ENCODE measurements around the gene LHX2. TPM values are rescaled to one million over a fixed set of nuclear protein-coding genes. Genes with fewer than 3 reads are reported as not detected.

LHX2 gene
- total RNA-seq, 4 donors from 2014 or later = not detected

DNA sequence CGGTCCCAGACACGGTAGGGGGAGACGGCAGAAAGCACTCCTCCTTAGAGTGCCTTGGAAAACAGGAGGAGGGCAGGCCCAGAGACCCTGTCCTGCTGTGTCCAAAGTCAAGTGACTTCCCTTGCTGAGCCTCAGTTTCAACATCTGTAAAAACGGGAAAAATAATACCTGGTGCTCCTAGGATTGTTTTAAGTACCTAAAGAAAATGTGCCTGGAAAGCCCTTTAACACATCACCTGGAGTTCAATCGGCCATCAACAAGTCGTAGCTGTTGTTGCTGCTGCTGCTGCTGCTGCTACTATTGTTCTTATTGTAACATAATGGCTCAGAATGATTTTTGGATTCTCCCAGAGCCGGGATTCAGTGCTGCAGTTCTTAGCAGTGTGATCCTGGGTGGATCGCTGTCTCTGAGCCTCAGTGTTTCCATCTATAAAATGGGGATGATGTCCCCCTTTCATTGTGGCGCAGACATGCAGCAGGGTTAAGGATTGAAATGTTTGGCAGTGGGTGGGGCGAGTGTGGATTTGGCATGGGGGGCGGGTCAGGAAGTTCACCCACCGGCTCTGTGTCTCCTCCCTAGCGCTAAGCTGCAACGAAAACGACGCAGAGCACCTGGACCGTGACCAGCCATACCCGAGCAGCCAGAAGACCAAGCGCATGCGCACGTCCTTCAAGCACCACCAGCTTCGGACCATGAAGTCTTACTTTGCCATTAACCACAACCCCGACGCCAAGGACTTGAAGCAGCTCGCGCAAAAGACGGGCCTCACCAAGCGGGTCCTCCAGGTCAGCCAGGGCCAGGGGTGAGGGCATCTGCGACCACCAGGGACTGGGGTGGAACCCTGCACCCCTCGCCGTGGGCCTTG is 9.2 kb downstream of the LHX2 start:
- DNase-seq = peak; percentile 32 to 36
- H3K27me3 ChIP-seq = peaks cover 69% of the 10 kb centered on the region
- 9 to 13% methylated on average over 25 to 30 of the region's 31 CpGs for WGBS, 2 donors

DNA sequence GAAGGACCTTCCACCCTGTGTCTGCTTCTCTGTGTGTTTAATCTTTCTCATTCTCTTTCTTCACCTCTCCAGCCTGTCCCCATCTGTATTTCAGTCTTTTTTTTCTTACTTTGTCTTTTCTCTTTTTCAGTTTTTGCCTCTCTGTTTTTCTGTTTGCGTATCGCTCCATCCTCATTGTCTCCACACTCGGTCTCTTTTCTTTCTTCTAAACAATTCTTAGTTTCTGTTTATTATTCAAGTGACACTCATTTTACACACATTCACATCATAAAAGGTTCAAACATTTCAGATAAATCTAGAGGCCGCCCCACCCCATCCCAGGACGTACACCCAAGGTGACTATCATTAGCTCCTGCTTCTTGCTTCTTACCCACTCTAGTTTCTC is 9.8 kb downstream of the LHX2 start:
- intact Hi-C loops (cut with DNase I) = no loop called here
- WGBS, 2 donors = 23 to 26% methylated on average over 5 of the region's 5 CpGs

More for the DNA sequence above, 9.2 kb downstream of the LHX2 start:
- Histone ChIP-seq H3K4me3 (replicated peaks in 1 of 3) (no peak overlapping the region), H3K36me3 (no peaks in the 10 kb centered on the region), H3K27ac (no peak overlapping the region), H3K9me3 (no peaks in the 10 kb centered on the region), H3K4me1 (peaks cover 20 to 36% of the 10 kb centered on the region in 2 donors)
- TF ChIP-seq, protein P1, sequence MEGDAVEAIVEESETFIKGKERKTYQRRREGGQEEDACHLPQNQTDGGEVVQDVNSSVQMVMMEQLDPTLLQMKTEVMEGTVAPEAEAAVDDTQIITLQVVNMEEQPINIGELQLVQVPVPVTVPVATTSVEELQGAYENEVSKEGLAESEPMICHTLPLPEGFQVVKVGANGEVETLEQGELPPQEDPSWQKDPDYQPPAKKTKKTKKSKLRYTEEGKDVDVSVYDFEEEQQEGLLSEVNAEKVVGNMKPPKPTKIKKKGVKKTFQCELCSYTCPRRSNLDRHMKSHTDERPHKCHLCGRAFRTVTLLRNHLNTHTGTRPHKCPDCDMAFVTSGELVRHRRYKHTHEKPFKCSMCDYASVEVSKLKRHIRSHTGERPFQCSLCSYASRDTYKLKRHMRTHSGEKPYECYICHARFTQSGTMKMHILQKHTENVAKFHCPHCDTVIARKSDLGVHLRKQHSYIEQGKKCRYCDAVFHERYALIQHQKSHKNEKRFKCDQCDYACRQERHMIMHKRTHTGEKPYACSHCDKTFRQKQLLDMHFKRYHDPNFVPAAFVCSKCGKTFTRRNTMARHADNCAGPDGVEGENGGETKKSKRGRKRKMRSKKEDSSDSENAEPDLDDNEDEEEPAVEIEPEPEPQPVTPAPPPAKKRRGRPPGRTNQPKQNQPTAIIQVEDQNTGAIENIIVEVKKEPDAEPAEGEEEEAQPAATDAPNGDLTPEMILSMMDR (IDR thresholded peaks at IDR 0.05) = no peak
- TF ChIP-seq POLR2A (IDR thresholded peaks at IDR 0.05) = no peak
- intact Hi-C loops (cut with DNase I) = no loop called here

DNA sequence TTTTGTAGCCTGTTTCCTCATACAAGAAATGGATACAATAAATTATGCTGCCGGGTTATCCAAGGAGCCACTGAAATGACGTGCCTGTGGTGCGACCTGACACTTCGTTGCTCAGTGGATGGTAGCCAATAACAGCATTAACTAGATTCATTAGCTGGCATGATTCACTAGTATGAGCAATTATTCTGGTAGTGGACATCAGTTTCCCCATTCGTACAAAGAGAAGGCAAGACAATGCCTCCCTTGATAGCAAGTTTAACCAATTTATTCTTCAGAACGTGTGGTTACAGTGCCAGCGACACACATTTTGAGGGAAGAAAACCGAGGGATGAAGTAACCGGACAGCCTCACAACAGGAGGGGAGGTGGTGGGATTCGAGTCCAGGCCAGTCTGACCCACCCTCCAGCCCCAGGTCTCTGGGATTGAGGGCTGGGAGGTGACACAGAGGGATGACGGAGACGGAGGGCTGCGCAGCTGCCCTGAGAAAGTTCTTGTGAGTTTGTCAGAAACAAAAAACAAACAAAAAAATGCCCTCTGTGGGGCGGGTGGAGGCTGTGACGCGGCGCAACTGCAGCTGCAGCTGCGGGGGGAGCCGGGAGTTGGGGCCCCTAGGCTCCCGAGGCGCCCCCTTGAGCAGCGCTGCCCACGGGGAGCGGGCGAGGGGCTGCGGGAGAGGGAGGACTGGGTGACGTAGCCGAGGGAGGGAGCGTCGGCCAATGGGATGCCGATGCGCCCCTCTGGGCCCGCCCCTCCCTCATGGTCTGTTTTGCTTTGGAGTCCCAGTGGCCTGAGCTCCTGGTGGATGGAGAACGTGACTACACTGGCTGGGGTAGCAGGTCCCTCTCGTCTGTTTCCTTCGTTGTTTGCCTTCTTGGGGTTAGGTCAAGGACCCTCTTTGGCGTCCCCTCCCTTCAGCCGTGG is 10.9 kb downstream of the LHX2 start:
- H3K36me3 ChIP-seq = no peaks in the 10 kb centered on the region
- TF ChIP-seq, protein P1 (IDR thresholded peaks at IDR 0.05) = no peak
- no peak for TF ChIP-seq POLR2A (IDR thresholded peaks at IDR 0.05)
- peaks cover 52% of the 10 kb centered on the region for H3K27me3 ChIP-seq
- WGBS, 2 donors = 9 to 11% methylated on average over 28 to 36 of the region's 38 CpGs
- intact Hi-C loops (cut with DNase I) = no loop called here
- no peak overlapping the region for H3K4me3 ChIP-seq (replicated peaks in 1 of 3)
- H3K27ac ChIP-seq = no peak overlapping the region
- peaks cover 13 to 19% of the 10 kb centered on the region in 2 donors for H3K4me1 ChIP-seq
- no peak for DNase-seq
- no peaks in the 10 kb centered on the region for H3K9me3 ChIP-seq

More for the DNA sequence above, 9.8 kb downstream of the LHX2 start:
- TF ChIP-seq POLR2A (IDR thresholded peaks at IDR 0.05) = no peak
- TF ChIP-seq, protein P1 (IDR thresholded peaks at IDR 0.05) = no peak
- peaks cover 63% of the 10 kb centered on the region for H3K27me3 ChIP-seq
- peaks cover 20 to 30% of the 10 kb centered on the region in 2 donors for H3K4me1 ChIP-seq
- no peak for DNase-seq
- H3K9me3 ChIP-seq = no peaks in the 10 kb centered on the region
- H3K27ac ChIP-seq = no peak overlapping the region
- H3K36me3 ChIP-seq = no peaks in the 10 kb centered on the region
- H3K4me3 ChIP-seq (replicated peaks in 1 of 3) = no peak overlapping the region

DNA sequence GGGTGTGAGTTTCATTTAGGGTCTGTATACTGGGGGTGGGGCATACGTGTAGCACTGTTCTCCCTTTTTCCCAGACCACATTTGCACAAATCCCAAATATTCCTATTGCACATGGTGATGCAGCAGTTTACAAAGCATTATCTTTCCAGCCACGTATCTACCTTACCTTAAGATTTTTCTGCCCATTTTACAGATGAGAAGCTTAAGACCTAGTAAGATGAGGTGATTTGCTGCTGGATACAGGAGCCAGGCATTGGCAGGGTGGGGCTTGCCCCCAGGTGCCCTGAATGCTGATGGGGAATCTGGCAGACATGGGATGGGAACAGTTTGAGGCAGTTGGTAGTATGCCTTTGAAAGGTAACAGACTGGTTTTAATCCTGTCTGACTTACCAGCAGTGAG is 12.5 kb downstream of the LHX2 start:
- Histone ChIP-seq H3K4me1 (peaks cover 5 to 6% of the 10 kb centered on the region in 2 donors), H3K9me3 (no peaks in the 10 kb centered on the region), H3K27ac (no peak overlapping the region), H3K27me3 (peaks cover 36% of the 10 kb centered on the region), H3K36me3 (no peaks in the 10 kb centered on the region), H3K4me3 (replicated peaks in 1 of 3) (no peak overlapping the region)
- WGBS, 2 donors = 68 to 92% methylated on average over 2 of the region's 2 CpGs
- no peak for DNase-seq
- TF ChIP-seq, protein P1 (IDR thresholded peaks at IDR 0.05) = no peak
- no peak for TF ChIP-seq POLR2A (IDR thresholded peaks at IDR 0.05)
- intact Hi-C loops (cut with DNase I) = no loop called here
